ENCODE measurements around the gene RUNX1.

DNA sequence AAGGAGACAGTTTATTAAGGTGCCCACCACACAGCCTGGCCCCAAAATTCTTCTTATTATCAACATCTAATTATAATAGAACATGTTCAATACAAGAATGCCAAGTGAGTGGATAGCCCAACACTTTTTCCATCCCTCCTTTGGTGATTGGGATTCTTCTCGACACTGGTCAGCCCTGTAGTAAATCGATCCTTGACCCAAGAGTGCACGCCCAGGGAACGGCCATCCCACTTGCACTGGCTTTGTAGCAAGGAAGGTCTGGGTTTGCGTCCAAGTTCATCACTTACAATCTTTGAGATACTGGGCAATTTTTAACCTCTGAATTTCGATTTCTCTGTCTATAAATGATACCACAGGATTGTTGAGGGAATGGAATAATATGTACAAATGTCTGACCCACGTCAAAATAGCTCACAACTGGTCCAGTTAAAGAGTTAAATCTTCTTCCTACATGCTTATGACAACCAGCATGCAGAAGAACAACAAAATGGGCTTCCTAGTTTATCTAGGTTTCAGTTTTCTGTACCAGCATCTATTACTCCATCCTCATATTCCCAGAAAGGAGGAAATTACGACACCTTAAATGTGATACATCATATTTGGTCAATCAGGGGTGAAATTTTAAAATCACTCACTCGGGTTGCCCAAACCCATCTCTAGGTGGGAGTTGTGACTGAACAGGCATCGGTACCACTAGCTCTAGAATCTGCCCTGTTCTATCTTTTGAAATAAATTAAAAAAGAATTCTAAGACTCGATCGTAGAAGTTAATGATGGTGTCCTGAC lies 218.5 kb downstream of the RUNX1 start:
- no peak for TF ChIP-seq POLR2A (IDR thresholded peaks at IDR 0.05)
- TF ChIP-seq CTCF (IDR thresholded peaks at IDR 0.05) = no peak
